Central memory CD8-positive, alpha-beta T cell (primary cell): ENCODE data around the gene RABGAP1.

Experiments used
- ATAC-seq: fragments of 150-1000 bp; cut with Tn5 transposase; replicated peaks from 2 replicates; pipeline ENCODE4 v1.10.0; 2022; ENCODE audit warnings: mild to moderate bottlenecking, moderate FRiP score, moderate number of reproducible peaks; ENCODE audit not compliant: poor library complexity, severe bottlenecking; ENCODE audit errors: extremely low read depth
- DNase-seq, 2 donors: peaks; one replicate each; pipeline ENCODE4 v3.0.0; 2021; ENCODE audit warnings: low spot score in 2 of 2
- H3K27ac Mint-ChIP-seq: one replicate; pipeline ENCODE4 v1.8.0; 2022; ENCODE audit warnings: low read depth, mild to moderate bottlenecking, moderate library complexity, mixed read lengths
- H3K27me3 Mint-ChIP-seq: one replicate; pipeline ENCODE4 v1.8.0; 2022; ENCODE audit warnings: mixed read lengths
- H3K36me3 Mint-ChIP-seq: one replicate; pipeline ENCODE4 v1.8.0; 2022; ENCODE audit warnings: mild to moderate bottlenecking, moderate library complexity, mixed read lengths; ENCODE audit not compliant: insufficient read depth
- H3K4me1 Mint-ChIP-seq: one replicate; pipeline ENCODE4 v1.8.0; 2022; ENCODE audit warnings: mixed read lengths
- H3K4me3 Mint-ChIP-seq: one replicate; pipeline ENCODE4 v1.8.0; 2022; ENCODE audit warnings: mild to moderate bottlenecking, moderate library complexity, mixed read lengths
- H3K9me3 Mint-ChIP-seq: one replicate; pipeline ENCODE4 v1.8.0; 2022; ENCODE audit warnings: mixed read lengths

Gene RABGAP1

DNA sequence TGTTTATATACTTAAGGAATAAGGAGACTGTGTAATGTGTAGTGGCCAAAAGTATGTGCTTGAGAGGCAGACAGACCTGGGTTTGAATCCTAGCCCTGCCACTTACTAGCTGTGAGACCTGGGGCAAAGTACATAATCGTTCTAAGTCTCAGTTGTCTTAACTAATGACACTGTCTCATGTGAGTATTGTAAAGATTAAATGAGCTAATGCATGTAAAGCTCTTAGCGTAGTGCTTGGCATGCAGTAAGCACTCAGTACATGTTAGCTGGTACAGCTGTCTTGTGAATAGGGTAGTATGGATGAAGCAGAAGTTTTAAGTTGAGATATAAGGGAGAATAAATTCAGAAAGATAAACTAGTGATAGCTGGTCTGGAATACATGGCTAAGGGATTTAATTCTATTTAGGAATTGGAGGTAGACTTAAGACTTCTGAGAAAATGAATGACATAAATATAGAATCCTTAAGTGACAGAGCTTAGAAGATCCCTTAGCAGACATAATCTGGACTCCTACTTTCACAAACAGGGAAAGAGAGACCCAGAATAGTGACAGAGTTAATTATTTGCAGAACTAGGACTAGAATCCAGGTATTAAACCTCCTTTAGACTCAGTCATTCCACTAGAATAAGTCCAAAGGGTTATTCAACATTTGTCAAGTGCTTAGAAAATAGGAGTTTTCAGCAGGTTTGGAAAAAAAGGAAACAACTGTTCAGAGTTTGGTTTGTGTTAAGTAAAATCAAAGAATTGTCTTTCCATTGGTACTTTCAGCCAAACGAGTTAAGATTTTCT is 105.8 kb downstream of the RABGAP1 start:
- no peak overlapping the region for H3K4me3 Mint-ChIP-seq
- H3K36me3 Mint-ChIP-seq = no peaks in the 10 kb centered on the region
- ATAC-seq (no peak), DNase-seq (no peak)
- no peak overlapping the region for H3K27ac Mint-ChIP-seq
- no peaks in the 10 kb centered on the region for H3K27me3 Mint-ChIP-seq
- H3K9me3 Mint-ChIP-seq = no peaks in the 10 kb centered on the region
- H3K4me1 Mint-ChIP-seq = no peaks in the 10 kb centered on the region

DNA sequence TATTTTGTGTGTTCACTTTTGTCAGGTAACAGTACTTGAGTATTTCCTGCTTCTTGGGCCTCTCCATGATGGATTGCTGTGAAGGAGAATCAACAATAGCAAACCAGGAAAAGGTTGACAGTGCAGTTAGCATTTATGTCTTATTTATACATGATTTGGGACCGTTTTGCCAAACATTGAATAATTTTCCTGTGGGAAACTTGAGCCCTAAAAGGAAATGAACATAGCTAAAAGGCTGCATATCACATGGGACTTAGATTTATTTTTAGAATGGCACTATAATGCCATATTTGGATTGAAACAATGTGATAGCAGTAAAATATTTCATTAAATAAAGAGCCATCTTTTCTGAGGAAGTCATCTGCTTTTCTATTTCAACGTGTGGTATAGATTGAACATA is 107.9 kb downstream of the RABGAP1 start:
- Mint-ChIP-seq H3K4me3 (no peak overlapping the region), H3K36me3 (no peaks in the 10 kb centered on the region), H3K4me1 (no peaks in the 10 kb centered on the region), H3K27me3 (no peaks in the 10 kb centered on the region), H3K9me3 (no peaks in the 10 kb centered on the region), H3K27ac (no peak overlapping the region)
- ATAC-seq (no peak), DNase-seq (no peak)

DNA sequence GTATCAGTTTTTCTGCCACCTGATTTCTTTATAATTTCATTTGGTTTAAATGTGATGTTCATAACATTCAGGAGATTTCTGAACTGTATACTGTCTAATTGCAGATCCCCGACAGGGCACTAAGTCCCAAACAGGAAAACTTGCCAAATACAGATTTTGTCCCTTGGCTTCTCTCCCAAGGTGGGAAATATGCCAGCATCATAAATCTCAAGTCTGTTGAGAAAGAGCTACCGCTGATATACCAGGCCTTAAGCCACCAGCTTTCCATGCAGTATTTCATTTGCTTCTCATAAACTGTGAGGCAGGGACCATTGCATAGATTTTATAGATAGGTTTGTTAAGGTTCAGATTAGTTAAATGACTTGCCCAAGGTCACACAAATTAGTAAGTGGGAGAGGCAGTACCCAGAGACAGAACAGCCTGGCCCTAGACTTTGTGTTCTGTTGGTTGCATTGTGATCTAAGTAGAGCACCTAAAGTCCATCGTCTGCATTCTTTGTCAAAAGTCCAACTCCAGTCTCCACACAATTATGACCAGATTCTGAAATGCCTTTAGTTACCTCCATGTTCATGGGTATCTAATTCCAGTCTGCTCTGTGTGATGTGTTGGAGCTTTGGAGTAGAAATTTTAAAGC is 108.9 kb downstream of the RABGAP1 start:
- no peak for DNase-seq
- Mint-ChIP-seq H3K4me3 (no peak overlapping the region), H3K36me3 (peaks cover 1% of the 10 kb centered on the region), H3K4me1 (no peaks in the 10 kb centered on the region), H3K9me3 (no peaks in the 10 kb centered on the region), H3K27me3 (no peaks in the 10 kb centered on the region), H3K27ac (no peak overlapping the region)
- no peak for ATAC-seq

DNA sequence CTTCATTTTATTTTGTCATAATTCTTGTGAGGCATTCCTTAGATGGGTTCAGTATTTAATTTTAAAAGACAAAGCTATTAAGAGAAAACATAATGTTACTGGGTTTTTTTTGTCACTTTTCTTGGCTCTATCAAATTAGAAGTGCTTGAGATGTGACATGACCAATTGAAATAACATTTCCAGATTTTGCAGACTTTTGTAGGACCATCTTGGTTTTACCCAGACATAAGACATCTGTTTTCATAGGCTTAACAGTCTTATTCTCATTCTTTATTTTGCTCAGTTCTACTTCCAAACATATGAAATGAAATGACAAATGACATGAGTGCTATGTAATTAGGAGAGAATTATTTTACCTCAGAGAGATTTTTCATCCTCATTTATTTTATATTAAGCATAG is 112.2 kb downstream of the RABGAP1 start:
- H3K4me1 Mint-ChIP-seq = no peaks in the 10 kb centered on the region
- H3K27me3 Mint-ChIP-seq = no peaks in the 10 kb centered on the region
- H3K4me3 Mint-ChIP-seq = no peak overlapping the region
- peaks cover 4% of the 10 kb centered on the region for H3K36me3 Mint-ChIP-seq
- ATAC-seq (no peak), DNase-seq (no peak)
- H3K9me3 Mint-ChIP-seq = no peaks in the 10 kb centered on the region
- no peak overlapping the region for H3K27ac Mint-ChIP-seq

GRCh38 chr9:123053711-123054110 is 112.9 kb downstream of the RABGAP1 start:
- H3K4me1 Mint-ChIP-seq = no peaks in the 10 kb centered on the region
- ATAC-seq (no peak), DNase-seq (no peak)
- no peak overlapping the region for H3K27ac Mint-ChIP-seq
- no peaks in the 10 kb centered on the region for H3K9me3 Mint-ChIP-seq
- no peaks in the 10 kb centered on the region for H3K27me3 Mint-ChIP-seq
- no peak overlapping the region for H3K4me3 Mint-ChIP-seq
- H3K36me3 Mint-ChIP-seq = peaks cover 4% of the 10 kb centered on the region

GRCh38 chr9:123058834-123059233 is 118.0 kb downstream of the RABGAP1 start:
- H3K9me3 Mint-ChIP-seq = no peaks in the 10 kb centered on the region
- no peak for DNase-seq
- H3K4me1 Mint-ChIP-seq = no peaks in the 10 kb centered on the region
- no peaks in the 10 kb centered on the region for H3K27me3 Mint-ChIP-seq
- no peak overlapping the region for H3K27ac Mint-ChIP-seq
- no peak overlapping the region for H3K4me3 Mint-ChIP-seq
- no peak for ATAC-seq
- H3K36me3 Mint-ChIP-seq = peaks cover 4% of the 10 kb centered on the region

- DNase-seq = no peak
- Mint-ChIP-seq H3K36me3 (peaks cover 4% of the 10 kb centered on the region), H3K9me3 (no peaks in the 10 kb centered on the region), H3K4me3 (no peak overlapping the region), H3K27ac (no peak overlapping the region), H3K27me3 (no peaks in the 10 kb centered on the region), H3K4me1 (no peaks in the 10 kb centered on the region)
- no peak for ATAC-seq
Measured at GRCh38 chr9:123059472-123060220, 118.8 kb downstream of the RABGAP1 start.

GRCh38 chr9:123061216-123061615 is 120.4 kb downstream of the RABGAP1 start:
- peaks cover 11% of the 10 kb centered on the region for H3K36me3 Mint-ChIP-seq
- no peak overlapping the region for H3K27ac Mint-ChIP-seq
- no peaks in the 10 kb centered on the region for H3K4me1 Mint-ChIP-seq
- ATAC-seq = no peak
- no peaks in the 10 kb centered on the region for H3K27me3 Mint-ChIP-seq
- no peak for DNase-seq
- H3K4me3 Mint-ChIP-seq = no peak overlapping the region
- H3K9me3 Mint-ChIP-seq = no peaks in the 10 kb centered on the region

DNA sequence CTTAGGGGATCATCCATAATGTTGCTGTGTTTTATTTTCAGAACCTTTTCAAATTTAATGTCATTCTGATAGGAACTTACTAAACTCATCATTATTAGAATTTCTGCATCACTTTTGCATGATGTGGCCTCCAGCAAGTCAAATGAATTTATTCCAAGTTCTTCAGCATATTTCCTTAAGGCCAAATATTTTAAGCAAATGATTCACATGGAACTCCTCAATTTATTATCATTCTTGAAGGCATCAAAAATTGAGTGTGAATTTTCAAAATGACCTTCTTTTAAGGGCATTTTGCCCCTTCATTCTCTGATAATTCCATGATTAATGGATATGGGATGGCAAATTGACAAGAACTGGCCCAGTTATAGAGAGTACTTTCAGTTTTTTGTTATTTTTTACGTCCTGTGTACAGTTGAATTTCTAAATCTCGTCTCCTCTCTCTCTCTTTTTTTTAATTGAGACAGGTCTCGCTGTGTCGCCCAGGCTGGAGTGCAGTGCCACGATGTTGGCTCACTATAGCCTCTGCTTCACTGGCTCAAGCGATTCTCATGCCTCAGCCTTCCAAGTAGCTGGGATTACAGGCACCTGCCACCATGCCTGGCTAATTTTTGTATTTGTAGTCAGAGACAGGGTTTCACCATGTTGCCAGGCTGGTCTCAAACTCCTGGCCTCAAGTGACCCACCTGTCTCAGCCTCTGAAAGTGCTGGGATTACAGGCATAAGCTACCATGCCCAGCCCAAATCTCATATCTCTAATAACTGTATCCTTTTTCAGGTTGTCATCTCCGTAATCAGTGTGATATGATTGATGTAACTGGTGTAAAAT is 121.7 kb downstream of the RABGAP1 start:
- Mint-ChIP-seq H3K9me3 (no peaks in the 10 kb centered on the region), H3K27me3 (no peaks in the 10 kb centered on the region), H3K36me3 (peaks cover 21% of the 10 kb centered on the region), H3K27ac (no peak overlapping the region), H3K4me3 (no peak overlapping the region), H3K4me1 (no peaks in the 10 kb centered on the region)
- ATAC-seq = no peak
- DNase-seq = no peak

GRCh38 chr9:123063177-123063598 is 122.4 kb downstream of the RABGAP1 start:
- no peak for ATAC-seq
- no peak overlapping the region for H3K4me3 Mint-ChIP-seq
- H3K4me1 Mint-ChIP-seq = no peaks in the 10 kb centered on the region
- H3K27me3 Mint-ChIP-seq = no peaks in the 10 kb centered on the region
- H3K36me3 Mint-ChIP-seq = peaks cover 22% of the 10 kb centered on the region
- H3K27ac Mint-ChIP-seq = no peak overlapping the region
- no peak for DNase-seq
- H3K9me3 Mint-ChIP-seq = no peaks in the 10 kb centered on the region

DNA sequence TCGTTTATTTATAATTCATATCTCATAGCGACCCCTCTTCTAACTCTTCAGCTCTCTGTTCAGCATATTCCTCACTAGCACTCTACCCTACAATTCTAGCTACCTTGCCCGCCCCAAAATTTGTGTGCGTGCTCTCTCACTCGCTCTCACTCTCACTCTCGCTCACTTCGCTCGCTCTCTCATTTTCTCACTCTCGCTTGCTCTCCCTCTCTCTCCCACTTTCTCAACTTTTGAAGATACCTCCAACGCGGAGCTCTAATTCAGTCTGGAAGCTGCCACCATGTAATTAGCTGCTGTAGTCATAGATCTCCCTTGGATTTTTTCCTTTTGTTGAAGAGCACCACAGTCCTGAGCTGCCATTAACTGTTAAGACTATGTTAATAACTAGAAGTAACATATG is 123.1 kb downstream of the RABGAP1 start:
- Mint-ChIP-seq H3K27ac (no peak overlapping the region), H3K27me3 (no peaks in the 10 kb centered on the region), H3K36me3 (peaks cover 22% of the 10 kb centered on the region), H3K4me3 (no peak overlapping the region), H3K9me3 (no peaks in the 10 kb centered on the region), H3K4me1 (no peaks in the 10 kb centered on the region)
- DNase-seq (no peak), ATAC-seq (no peak)

GRCh38 chr9:123064716-123065115 is 123.9 kb downstream of the RABGAP1 start:
- H3K4me1 Mint-ChIP-seq = no peaks in the 10 kb centered on the region
- DNase-seq (no peak), ATAC-seq (no peak)
- peaks cover 22% of the 10 kb centered on the region for H3K36me3 Mint-ChIP-seq
- H3K27ac Mint-ChIP-seq = no peak overlapping the region
- H3K27me3 Mint-ChIP-seq = no peaks in the 10 kb centered on the region
- H3K4me3 Mint-ChIP-seq = no peak overlapping the region
- no peaks in the 10 kb centered on the region for H3K9me3 Mint-ChIP-seq
